ENCODE measurements around the gene LY6G6D.
A peak's percentile ranks its signal among the peaks of the same experiment; 100 is the strongest.
"Not testable (repeated sequence)": the region's sequence is repeated elsewhere in the genome, so short reads cannot be mapped to it uniquely, and the experiment has no call there.

LY6G6D gene

GRCh38 chr6:31705931-31706330, 9.2 kb upstream of the LY6G6D start:
- H3K27ac ChIP-seq, result no peak overlapping the region
- TF ChIP-seq CTCF (IDR thresholded peaks at IDR 0.05), result no peak
- TF ChIP-seq ZFX (IDR thresholded peaks at IDR 0.05; ENCODE audit: borderline replicate concordance), result no peak

- TF ChIP-seq CTCF (IDR thresholded peaks at IDR 0.05) (no peak), ZFX (IDR thresholded peaks at IDR 0.05; ENCODE audit: borderline replicate concordance) (no peak)
- H3K27ac ChIP-seq, result no peak within 1 kb of the TSS
These were observed 8.5 kb upstream of the LY6G6D start, which contains the start of gene LY6G6F for GRCh38 chr6:31706599-31706998. Gene LY6G6F (plus strand): TSS chr6:31706866. CDS start chr6:31706907, 41 bp downstream.

GRCh38 chr6:31707701-31708100, 7.4 kb upstream of the LY6G6D start:
- no peak overlapping the region for H3K27ac ChIP-seq
- TF ChIP-seq CTCF (IDR thresholded peaks at IDR 0.05), result no peak

GRCh38 chr6:31708224-31708623, 6.9 kb upstream of the LY6G6D start:
- no peak for TF ChIP-seq CTCF (IDR thresholded peaks at IDR 0.05)
- H3K27ac ChIP-seq, result no peak overlapping the region

- not testable (repeated sequence) for H3K27ac ChIP-seq
These were observed 6.0 kb upstream of the LY6G6D start for GRCh38 chr6:31709157-31709556.

GRCh38 chr6:31710523-31711219, 4.5 kb upstream of the LY6G6D start:
- H3K27ac ChIP-seq, result no peak overlapping the region
- TF ChIP-seq ZFX (IDR thresholded peaks at IDR 0.05; ENCODE audit: borderline replicate concordance) (no peak), CTCF (IDR thresholded peaks at IDR 0.05) (no peak)

GRCh38 chr6:31711233-31711632, 3.9 kb upstream of the LY6G6D start:
- no peak for TF ChIP-seq CTCF (IDR thresholded peaks at IDR 0.05)
- TF ChIP-seq ZFX (IDR thresholded peaks at IDR 0.05; ENCODE audit: borderline replicate concordance), result no peak
- H3K27ac ChIP-seq, result no peak overlapping the region

GRCh38 chr6:31712296-31712695, 2.9 kb upstream of the LY6G6D start:
- no peak overlapping the region for H3K27ac ChIP-seq
- peak; percentile 71 for TF ChIP-seq CTCF (IDR thresholded peaks at IDR 0.05)
- no peak for TF ChIP-seq ZFX (IDR thresholded peaks at IDR 0.05; ENCODE audit: borderline replicate concordance)

All from 22Rv1 (cell line).